Esophagus (tissue), 2 donors: ENCODE results near the gene CHCHD4. TPM values are rescaled to one million over a fixed set of nuclear protein-coding genes. Genes with fewer than 3 reads are reported as not detected.

Experiments
- H3K27ac ChIP-seq, 2 donors: one replicate each; pipeline ENCODE4 v1.5.1; 2013; ENCODE audit warnings: low read depth in 2 of 2, mild to moderate bottlenecking in 2 of 2, inconsistent platforms in 1 of 2, low read length in 1 of 2, moderate library complexity in 1 of 2
- H3K27me3 ChIP-seq, 2 donors: one replicate each; pipeline ENCODE4 v1.6.1; 2013; ENCODE audit warnings: low read length in 2 of 2, control low read depth in 1 of 2, mild to moderate bottlenecking in 1 of 2; ENCODE audit not compliant: insufficient read depth in 2 of 2, control insufficient read depth in 1 of 2
- H3K36me3 ChIP-seq, 2 donors: one replicate each; pipeline ENCODE4 v1.6.1; 2013; ENCODE audit warnings: low read length in 1 of 2; ENCODE audit not compliant: control insufficient read depth in 2 of 2, insufficient read depth in 2 of 2
- H3K4me1 ChIP-seq, 2 donors: one replicate each; pipeline ENCODE4 v1.6.1; 2013; ENCODE audit warnings: low read length in 1 of 2; ENCODE audit not compliant: control insufficient read depth in 2 of 2, insufficient read depth in 2 of 2
- H3K4me3 ChIP-seq, 2 donors: one replicate each; pipeline ENCODE4 v1.5.1; 2013; ENCODE audit warnings: low read length in 2 of 2, mild to moderate bottlenecking in 2 of 2, low read depth in 1 of 2, moderate library complexity in 1 of 2
- H3K9me3 ChIP-seq, 2 donors: one replicate each; pipeline ENCODE4 v1.6.1; 2013; ENCODE audit warnings: mild to moderate bottlenecking in 2 of 2, low read depth in 1 of 2, low read length in 1 of 2, moderate library complexity in 1 of 2; ENCODE audit not compliant: control insufficient read depth in 2 of 2, insufficient read depth in 1 of 2
- WGBS, 2 donors: extraction: QIAGEN DNeasy Blood & Tissue Kit; methylation state at CpG; one replicate each; pipeline ENCODE4 v1.1.7; 2013; 5-methylcytosine and 5-hydroxymethylcytosine counted together
- polyA plus RNA-seq, 2 donors: library from polyadenylated mRNA; stranded (reverse); fragments of 200-250 nt; gene quantifications; one replicate each; pipeline ENCODE4 v1.2.3, GENCODE V29; 2013
- donor health status: healthy with polysubstance abuse.
- donor health status: Bipolar disorder and iron deficiency.

CHCHD4 gene
- polyA plus RNA-seq, 2 donors: 6.5 to 14.9 TPM

GRCh38 chr3:14138878-14139655 lies 14.4 kb upstream of the CHCHD4 start:
- peaks cover 14 to 61% of the 10 kb centered on the region in 2 donors for H3K36me3 ChIP-seq
- peaks cover 8 to 14% of the 10 kb centered on the region in 2 donors for H3K4me1 ChIP-seq
- no peak overlapping the region for H3K27ac ChIP-seq
- no peaks in the 10 kb centered on the region for H3K9me3 ChIP-seq
- no peaks in the 10 kb centered on the region for H3K27me3 ChIP-seq
- WGBS, 2 donors: 86 to 88% methylated on average over 14 of the region's 14 CpGs
- no peak overlapping the region for H3K4me3 ChIP-seq

- no peaks in the 10 kb centered on the region for H3K27me3 ChIP-seq
- H3K9me3 ChIP-seq: no peaks in the 10 kb centered on the region
- 91 to 92% methylated on average over 16 of the region's 16 CpGs for WGBS, 2 donors
- H3K4me3 ChIP-seq: no peak overlapping the region
- H3K36me3 ChIP-seq: peaks cover 19 to 69% of the 10 kb centered on the region in 2 donors
- H3K27ac ChIP-seq: no peak overlapping the region
- H3K4me1 ChIP-seq: peaks cover 8 to 11% of the 10 kb centered on the region in 2 donors
Measured at GRCh38 chr3:14138109-14138877, 13.6 kb upstream of the CHCHD4 start.

DNA sequence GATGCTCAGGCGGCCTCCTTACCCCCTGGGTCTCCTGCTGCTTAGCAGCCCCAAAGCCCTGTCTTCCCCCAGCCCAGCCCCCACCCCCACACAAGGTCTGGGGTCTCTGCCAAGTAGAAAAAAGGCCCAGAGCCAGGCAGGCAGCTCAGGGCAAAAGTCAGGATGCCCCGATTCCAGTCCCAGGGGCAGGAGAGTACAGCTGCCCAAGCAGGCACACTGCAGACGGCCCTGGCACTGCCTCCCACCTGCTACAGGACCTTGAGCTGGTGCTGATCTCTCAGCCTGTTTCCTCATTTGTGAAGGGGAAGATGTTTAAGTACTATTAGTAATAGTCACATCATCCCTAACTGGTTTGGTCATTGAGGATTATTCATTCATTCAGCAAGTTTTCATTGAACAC lies 12.8 kb upstream of the CHCHD4 start:
- H3K27ac ChIP-seq: peak overlapping the region; percentile 25 to 82
- H3K4me1 ChIP-seq: peaks cover 8 to 11% of the 10 kb centered on the region in 2 donors
- no peaks in the 10 kb centered on the region for H3K27me3 ChIP-seq
- no peak overlapping the region for H3K4me3 ChIP-seq
- 51 to 53% methylated on average over 3 of the region's 3 CpGs for WGBS, 2 donors
- peaks cover 23 to 77% of the 10 kb centered on the region in 2 donors for H3K36me3 ChIP-seq
- H3K9me3 ChIP-seq: no peaks in the 10 kb centered on the region

DNA sequence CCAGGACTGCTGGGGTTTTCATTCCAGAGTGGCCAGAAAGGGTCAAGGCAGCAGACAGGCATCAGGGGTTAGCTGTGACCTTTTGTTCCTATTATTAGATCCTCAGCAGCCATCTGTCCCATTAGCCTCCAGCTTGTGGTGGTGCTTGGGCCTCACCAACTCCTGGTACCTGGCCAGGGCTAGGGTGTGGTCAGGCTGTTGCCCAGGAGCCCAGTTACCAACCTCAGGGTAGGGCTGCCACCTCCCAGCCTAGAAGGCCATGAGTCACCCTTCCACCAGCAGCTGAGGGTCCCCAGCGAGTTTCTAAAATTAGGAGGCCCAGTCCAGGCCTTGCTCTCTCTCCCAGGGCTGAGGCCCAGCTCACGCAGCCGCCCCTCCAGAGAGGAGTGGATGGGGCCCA lies 12.3 kb upstream of the CHCHD4 start:
- Histone ChIP-seq H3K4me3 (no peak overlapping the region), H3K9me3 (no peaks in the 10 kb centered on the region), H3K4me1 (peaks cover 8 to 11% of the 10 kb centered on the region in 2 donors), H3K27me3 (no peaks in the 10 kb centered on the region), H3K27ac (peak overlapping the region; percentile 25 to 82), H3K36me3 (peaks cover 23 to 79% of the 10 kb centered on the region in 2 donors)
- WGBS, 2 donors: 57 to 60% methylated on average over 3 of the region's 3 CpGs

- peaks cover 19 to 80% of the 10 kb centered on the region in 2 donors for H3K36me3 ChIP-seq
Measured at GRCh38 chr3:14135581-14135980, 10.9 kb upstream of the CHCHD4 start.

GRCh38 chr3:14134291-14134690 lies 9.6 kb upstream of the CHCHD4 start:
- Histone ChIP-seq H3K4me3 (no peak overlapping the region), H3K36me3 (peaks cover 19 to 76% of the 10 kb centered on the region in 2 donors), H3K9me3 (no peaks in the 10 kb centered on the region), H3K27me3 (no peaks in the 10 kb centered on the region), H3K27ac (no peak overlapping the region), H3K4me1 (peaks cover 8 to 11% of the 10 kb centered on the region in 2 donors)
- WGBS, 2 donors: 88 to 90% methylated on average over 6 of the region's 6 CpGs

More at GRCh38 chr3:14135581-14135980, 10.9 kb upstream of the CHCHD4 start:
- H3K4me1 ChIP-seq: peaks cover 8 to 11% of the 10 kb centered on the region in 2 donors
- H3K4me3 ChIP-seq: no peak overlapping the region
- no peaks in the 10 kb centered on the region for H3K27me3 ChIP-seq
- H3K9me3 ChIP-seq: no peaks in the 10 kb centered on the region
- 85 to 90% methylated on average over 11 of the region's 11 CpGs for WGBS, 2 donors
- H3K27ac ChIP-seq: no peak overlapping the region

GRCh38 chr3:14133876-14134275 lies 9.2 kb upstream of the CHCHD4 start:
- 92 to 94% methylated on average over 5 of the region's 5 CpGs for WGBS, 2 donors
- Histone ChIP-seq H3K27me3 (no peaks in the 10 kb centered on the region), H3K27ac (no peak overlapping the region), H3K9me3 (no peaks in the 10 kb centered on the region), H3K36me3 (peaks cover 19 to 74% of the 10 kb centered on the region in 2 donors), H3K4me3 (no peak overlapping the region), H3K4me1 (peaks cover 8 to 11% of the 10 kb centered on the region in 2 donors)

GRCh38 chr3:14133188-14133800 lies 8.6 kb upstream of the CHCHD4 start:
- Histone ChIP-seq H3K36me3 (peaks cover 24 to 68% of the 10 kb centered on the region in 2 donors), H3K27ac (no peak overlapping the region), H3K4me3 (no peak overlapping the region), H3K4me1 (peaks cover 8 to 11% of the 10 kb centered on the region in 2 donors), H3K9me3 (no peaks in the 10 kb centered on the region), H3K27me3 (no peaks in the 10 kb centered on the region)
- 79 to 88% methylated on average over 10 of the region's 10 CpGs for WGBS, 2 donors

GRCh38 chr3:14132689-14133088 lies 8.0 kb upstream of the CHCHD4 start:
- Histone ChIP-seq H3K4me3 (no peak overlapping the region), H3K27me3 (no peaks in the 10 kb centered on the region), H3K4me1 (peaks cover 6 to 15% of the 10 kb centered on the region in 2 donors), H3K27ac (no peak overlapping the region), H3K36me3 (peaks cover 27 to 70% of the 10 kb centered on the region in 2 donors), H3K9me3 (no peaks in the 10 kb centered on the region)
- WGBS, 2 donors: 84 to 94% methylated on average over 6 of the region's 6 CpGs
